Superior temporal gyrus (tissue), 1 donor: ENCODE results near the gene SNRPD2.
"Not testable (repeated sequence)": the region's sequence is repeated elsewhere in the genome, so short reads cannot be mapped to it uniquely, and the experiment has no call there.

Experiments used
- DNase-seq: peaks from one replicate; pipeline ENCODE4 v3.0.0-alpha.2; 2016; ENCODE audit errors: extremely low spot score

SNRPD2 gene

GRCh38 chr19:45705115-45705514, 13.4 kb upstream of the SNRPD2 start:
- no peak for DNase-seq

GRCh38 chr19:45701676-45702075, 9.9 kb upstream of the SNRPD2 start:
- DNase-seq, result no peak

GRCh38 chr19:45693106-45693788, 1.5 kb upstream of the SNRPD2 start:
- peak; percentile 74 for DNase-seq

- DNase-seq, result peak; percentile 99
These were observed 693 bp upstream of the SNRPD2 start, which contains the start of gene QPCTL for GRCh38 chr19:45692187-45693105. TSS of gene QPCTL (plus strand) at chr19:45692666. CDS start at chr19:45692704, 38 bp downstream.

- DNase-seq, result no peak
These were observed 4.2 kb downstream of the SNRPD2 start for GRCh38 chr19:45687599-45687998.

DNA sequence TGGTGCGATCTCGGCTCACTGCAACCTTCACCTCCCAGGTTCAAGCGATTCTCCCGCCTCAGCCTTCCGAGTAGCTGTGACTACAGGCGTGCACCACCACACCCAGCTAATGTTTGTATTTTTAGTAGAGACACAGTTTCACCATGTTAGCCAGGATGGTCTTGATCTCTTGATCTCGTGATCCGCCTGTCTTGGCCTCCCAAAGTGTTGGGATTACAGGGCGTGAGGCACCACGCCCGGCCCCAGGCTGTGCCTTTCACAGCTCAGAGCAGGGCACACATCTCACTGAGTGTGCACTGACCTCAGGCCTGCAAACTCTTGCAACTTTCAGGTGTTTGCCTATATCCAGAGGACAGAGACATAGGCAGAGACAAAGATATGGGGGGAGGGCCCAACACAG, 6.7 kb downstream of the SNRPD2 start:
- not testable (repeated sequence) for DNase-seq

DNA sequence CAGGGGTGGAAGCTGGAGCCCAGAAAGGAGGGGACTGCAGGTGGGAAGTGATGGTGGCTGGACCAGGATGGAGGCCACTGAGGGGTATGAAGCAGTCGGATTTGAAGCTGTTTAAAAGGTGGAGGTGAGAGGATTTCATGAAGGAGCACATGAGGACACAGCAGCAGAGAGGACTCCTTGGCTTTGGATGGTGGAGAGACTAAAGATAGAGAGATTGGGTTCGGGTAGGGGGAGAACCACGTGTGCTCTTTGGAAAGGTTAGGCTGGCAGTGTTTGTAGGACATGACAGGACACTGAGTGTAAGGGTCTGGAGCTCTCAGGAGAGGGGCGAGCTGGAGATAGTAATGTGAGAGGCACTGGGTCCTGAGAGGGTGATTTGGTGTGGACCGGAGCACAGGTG, 8.8 kb downstream of the SNRPD2 start:
- DNase-seq, result no peak

- DNase-seq, result no peak
These were observed 9.6 kb downstream of the SNRPD2 start for GRCh38 chr19:45682117-45682516.

GRCh38 chr19:45681391-45682015, 10.2 kb downstream of the SNRPD2 start:
- DNase-seq, result peak; percentile 85

DNA sequence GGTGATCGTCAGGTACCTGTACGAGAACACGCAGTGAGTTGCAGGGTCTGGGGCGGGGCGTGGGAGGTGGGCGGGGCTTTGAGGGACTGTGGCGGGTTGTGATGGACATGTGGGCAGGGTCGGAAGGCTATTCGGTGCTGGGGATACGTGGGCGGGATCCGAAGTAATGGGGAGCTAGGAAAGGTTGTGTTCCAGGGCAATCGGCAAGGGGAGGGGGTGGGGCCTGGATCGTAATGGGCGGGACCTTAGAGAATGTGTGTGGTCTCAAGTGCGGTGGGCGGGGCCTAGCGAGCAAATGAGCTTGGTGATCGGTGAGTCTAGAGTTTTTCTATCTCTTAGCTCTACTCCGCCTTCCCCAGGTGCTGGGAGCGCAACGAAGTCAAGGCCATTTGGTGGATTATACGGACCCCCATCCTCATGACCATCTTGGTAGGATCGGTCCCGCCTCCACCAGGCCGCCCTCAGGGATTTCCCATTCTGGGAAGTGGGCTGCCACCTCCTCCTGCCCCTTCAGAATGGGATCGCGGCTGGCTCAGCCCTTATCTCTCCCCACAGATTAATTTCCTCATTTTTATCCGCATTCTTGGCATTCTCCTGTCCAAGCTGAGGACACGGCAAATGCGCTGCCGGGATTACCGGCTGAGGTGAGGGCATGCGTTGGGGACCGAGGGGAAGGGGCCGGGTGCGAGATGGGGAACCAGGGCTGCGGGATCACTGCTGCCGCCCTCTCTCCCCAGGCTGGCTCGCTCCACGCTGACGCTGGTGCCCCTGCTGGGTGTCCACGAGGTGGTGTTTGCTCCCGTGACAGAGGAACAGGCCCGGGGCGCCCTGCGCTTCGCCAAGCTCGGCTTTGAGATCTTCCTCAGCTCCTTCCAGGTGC, 14.2 kb downstream of the SNRPD2 start:
- peak; percentile 58 for DNase-seq

DNA sequence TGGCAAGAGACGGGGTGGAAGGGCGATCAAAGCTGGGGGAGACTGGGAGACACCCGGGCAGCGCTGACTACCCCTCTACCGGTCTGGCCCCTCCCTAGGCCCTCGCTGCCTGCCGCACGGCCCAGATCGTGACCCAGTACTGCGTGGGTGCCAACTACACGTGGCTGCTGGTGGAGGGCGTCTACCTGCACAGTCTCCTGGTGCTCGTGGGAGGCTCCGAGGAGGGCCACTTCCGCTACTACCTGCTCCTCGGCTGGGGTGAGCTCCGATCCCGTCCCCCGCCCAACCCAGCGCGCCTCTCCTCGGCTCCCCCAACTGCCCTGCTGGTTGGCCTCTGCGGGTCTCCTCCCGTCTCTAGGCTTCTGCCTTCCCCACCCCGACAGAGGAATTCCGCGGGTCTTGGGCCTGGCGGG, 14.9 kb downstream of the SNRPD2 start:
- no peak for DNase-seq

GRCh38 chr19:45674946-45675345, 16.8 kb downstream of the SNRPD2 start:
- no peak for DNase-seq

- peak; percentile 61 for DNase-seq
These were observed 20.9 kb downstream of the SNRPD2 start for GRCh38 chr19:45670670-45671453.

DNA sequence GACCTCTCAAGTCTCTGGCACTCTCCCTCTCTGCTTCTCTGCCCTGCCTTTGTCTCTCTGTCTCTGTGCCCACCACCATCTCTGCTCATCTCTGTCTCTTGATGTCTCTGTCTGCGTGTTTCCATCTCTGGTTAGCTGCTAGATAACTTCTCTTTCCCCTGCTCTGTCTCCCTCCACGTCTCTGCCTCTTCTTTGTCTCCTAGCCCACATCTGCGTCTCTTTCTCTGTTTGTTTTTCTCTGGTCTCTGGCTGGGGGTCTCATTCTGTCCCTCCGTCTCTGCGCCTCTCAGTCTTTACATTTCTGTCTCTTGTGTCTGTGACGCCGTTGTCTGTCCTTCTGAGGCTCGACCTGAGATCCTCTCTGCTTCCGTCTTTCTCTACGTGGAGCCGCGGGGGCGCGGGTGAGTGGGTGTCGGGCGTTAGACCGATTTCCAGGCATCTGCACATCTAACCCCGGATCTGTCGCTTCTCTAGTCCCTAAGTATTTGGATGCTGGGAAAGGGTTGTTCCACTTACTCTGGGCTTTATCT, 23.3 kb downstream of the SNRPD2 start:
- no peak for DNase-seq

- DNase-seq, result no peak
These were observed 24.0 kb downstream of the SNRPD2 start, which contains the start of gene GIPR for GRCh38 chr19:45667620-45668341. TSS of gene GIPR (plus strand) at chr19:45668221. CDS start at chr19:45669521, 1,300 bp downstream.

- DNase-seq, result no peak
These were observed 27.2 kb downstream of the SNRPD2 start for GRCh38 chr19:45664575-45664974.

GRCh38 chr19:45663800-45664199, 28.0 kb downstream of the SNRPD2 start:
- no peak for DNase-seq

DNA sequence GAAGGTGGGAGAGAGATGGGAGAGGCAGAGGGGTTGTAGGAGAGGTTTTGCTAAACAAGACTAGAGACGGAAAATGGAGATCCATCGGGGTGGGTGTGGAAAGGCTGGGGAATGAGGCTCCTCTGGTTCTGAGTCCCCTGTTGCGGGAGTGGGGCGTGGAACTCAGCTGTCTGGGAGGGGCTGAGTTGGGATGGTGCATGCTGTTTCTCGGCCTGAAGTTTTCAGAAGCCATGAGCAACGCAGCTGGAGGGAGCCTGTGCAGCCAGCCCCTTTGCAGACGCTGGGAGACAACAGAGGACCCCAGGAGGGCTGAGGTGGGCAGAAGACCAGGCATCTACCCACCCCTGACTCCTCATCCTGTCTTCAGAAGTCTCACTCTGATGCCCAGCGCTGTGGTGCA, 31.1 kb downstream of the SNRPD2 start:
- DNase-seq, result no peak

DNA sequence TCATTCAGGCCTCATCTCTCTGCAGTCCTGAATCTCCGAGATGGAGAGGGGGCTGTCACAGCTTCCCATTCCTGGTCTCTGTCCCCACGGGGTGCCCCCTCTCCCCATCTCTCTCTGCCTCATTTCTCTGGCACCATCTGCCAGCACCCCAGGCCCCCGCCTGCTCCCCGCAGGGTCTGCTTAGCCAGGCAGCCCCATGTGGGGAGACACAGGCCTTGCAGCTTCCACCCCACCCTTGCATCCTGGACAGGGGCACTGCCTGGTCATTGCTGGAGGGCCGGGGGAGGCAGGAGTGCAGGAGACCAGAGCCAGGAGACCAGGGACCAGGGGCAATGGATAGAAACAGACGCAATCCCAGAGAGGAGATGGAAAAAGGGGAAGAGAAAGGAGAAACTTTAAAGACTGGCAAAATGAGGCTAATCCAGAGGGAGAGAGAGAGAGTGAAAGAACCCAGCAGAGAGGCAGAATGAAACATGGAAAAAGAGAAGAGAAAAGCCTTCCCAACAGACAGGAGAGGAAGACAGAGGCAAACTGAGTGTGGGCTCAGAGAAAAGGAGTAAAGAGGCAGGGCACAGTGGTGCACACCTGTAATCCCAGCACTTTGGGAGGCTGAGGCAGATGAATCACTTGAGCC, 32.5 kb downstream of the SNRPD2 start:
- no peak for DNase-seq
